ENCODE results near the gene ZNF165. TPM values are rescaled to one million over a fixed set of nuclear protein-coding genes. Genes with fewer than 3 reads are reported as not detected.
"Not testable (repeated sequence)": the region's sequence is repeated elsewhere in the genome, so short reads cannot be mapped to it uniquely, and the experiment has no call there.

Gene ZNF165
- total RNA-seq = 6.5 and 9.4 TPM in 2 replicates
- 4.8 and 5.9 TPM in 2 replicates for polyA plus RNA-seq

DNA sequence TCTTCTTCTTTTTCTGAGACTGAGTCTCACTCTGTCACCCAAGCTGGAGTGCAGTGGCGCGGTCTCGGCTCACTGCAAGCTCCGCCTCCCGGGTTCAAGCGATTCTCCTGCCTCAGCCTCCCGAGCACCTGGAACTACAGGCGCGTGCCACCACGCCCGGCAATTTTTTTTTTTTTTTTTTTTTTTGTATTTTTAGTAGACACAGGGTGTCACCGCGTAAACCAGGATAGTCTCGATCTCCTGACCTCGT lies at the start of gene ZNF165:
Gene ZNF165 (plus strand): TSS at position 188 of the 250 bp plus-strand sequence. CDS start 4,913 bp downstream, outside the sequence.
- H4K20me1 ChIP-seq (ENCODE audit: insufficient read depth, poor library complexity, severe bottlenecking); H3K36me3 ChIP-seq (replicated peaks; ENCODE audit: insufficient read depth, low read depth); H3K4me1 ChIP-seq (ENCODE audit: insufficient read depth); H3K27me3 ChIP-seq; H3K9me2 ChIP-seq (replicated peaks; ENCODE audit: insufficient read depth); DNase-seq (ENCODE audit: low spot score); H3K9me3 ChIP-seq (ENCODE audit: low read depth): not testable (repeated sequence)
- Histone ChIP-seq H2AFZ (peak within 1 kb of the TSS; percentile 93), H3K27ac (peak within 1 kb of the TSS; percentile 90), H3K4me3 (peak within 1 kb of the TSS; percentile 88), H3K79me2 (peaks cover 17% of the 10 kb centered on the region), H3K4me2 (peak within 1 kb of the TSS; percentile 81)
- WGBS (ENCODE audit: low lambda C conversion rate, missing lambda C conversion rate) = 2% methylated on average over 15 of the region's 15 CpGs
- TF ChIP-seq, protein P1, sequence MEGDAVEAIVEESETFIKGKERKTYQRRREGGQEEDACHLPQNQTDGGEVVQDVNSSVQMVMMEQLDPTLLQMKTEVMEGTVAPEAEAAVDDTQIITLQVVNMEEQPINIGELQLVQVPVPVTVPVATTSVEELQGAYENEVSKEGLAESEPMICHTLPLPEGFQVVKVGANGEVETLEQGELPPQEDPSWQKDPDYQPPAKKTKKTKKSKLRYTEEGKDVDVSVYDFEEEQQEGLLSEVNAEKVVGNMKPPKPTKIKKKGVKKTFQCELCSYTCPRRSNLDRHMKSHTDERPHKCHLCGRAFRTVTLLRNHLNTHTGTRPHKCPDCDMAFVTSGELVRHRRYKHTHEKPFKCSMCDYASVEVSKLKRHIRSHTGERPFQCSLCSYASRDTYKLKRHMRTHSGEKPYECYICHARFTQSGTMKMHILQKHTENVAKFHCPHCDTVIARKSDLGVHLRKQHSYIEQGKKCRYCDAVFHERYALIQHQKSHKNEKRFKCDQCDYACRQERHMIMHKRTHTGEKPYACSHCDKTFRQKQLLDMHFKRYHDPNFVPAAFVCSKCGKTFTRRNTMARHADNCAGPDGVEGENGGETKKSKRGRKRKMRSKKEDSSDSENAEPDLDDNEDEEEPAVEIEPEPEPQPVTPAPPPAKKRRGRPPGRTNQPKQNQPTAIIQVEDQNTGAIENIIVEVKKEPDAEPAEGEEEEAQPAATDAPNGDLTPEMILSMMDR (IDR thresholded peaks at IDR 0.05; ENCODE audit: poor library complexity) = peak; percentile 1

GRCh38 chr6:28053584-28053983 lies 26.8 kb upstream of the ZNF165 start:
- no peaks in the 10 kb centered on the region for H3K79me2 ChIP-seq
- no peaks in the 10 kb centered on the region for H3K36me3 ChIP-seq (replicated peaks; ENCODE audit: insufficient read depth, low read depth)
- H3K9me2 ChIP-seq (replicated peaks; ENCODE audit: insufficient read depth) = no peaks in the 10 kb centered on the region
- no peak for DNase-seq (ENCODE audit: low spot score)
- H3K4me3 ChIP-seq = no peak overlapping the region
- no peaks in the 10 kb centered on the region for H3K4me1 ChIP-seq (ENCODE audit: insufficient read depth)
- 88% methylated on average over 4 of the region's 4 CpGs for WGBS (ENCODE audit: low lambda C conversion rate, missing lambda C conversion rate)
- no peaks in the 10 kb centered on the region for H3K9me3 ChIP-seq (ENCODE audit: low read depth)
- TF ChIP-seq EZH2 (IDR thresholded peaks at IDR 0.05; ENCODE audit: borderline replicate concordance) (no peak), EZH2phosphoT487 (IDR thresholded peaks at IDR 0.05; ENCODE audit: low read depth, severe bottlenecking, unreplicated experiment) (no peak)
- TF ChIP-seq, protein P1 (IDR thresholded peaks at IDR 0.05; ENCODE audit: poor library complexity) = no peak
- no peaks in the 10 kb centered on the region for H4K20me1 ChIP-seq (ENCODE audit: insufficient read depth, poor library complexity, severe bottlenecking)
- no peak overlapping the region for H3K4me2 ChIP-seq
- peaks cover 4% of the 10 kb centered on the region for H3K27me3 ChIP-seq
- H2AFZ ChIP-seq = no peak overlapping the region
- no peak overlapping the region for H3K27ac ChIP-seq

DNA sequence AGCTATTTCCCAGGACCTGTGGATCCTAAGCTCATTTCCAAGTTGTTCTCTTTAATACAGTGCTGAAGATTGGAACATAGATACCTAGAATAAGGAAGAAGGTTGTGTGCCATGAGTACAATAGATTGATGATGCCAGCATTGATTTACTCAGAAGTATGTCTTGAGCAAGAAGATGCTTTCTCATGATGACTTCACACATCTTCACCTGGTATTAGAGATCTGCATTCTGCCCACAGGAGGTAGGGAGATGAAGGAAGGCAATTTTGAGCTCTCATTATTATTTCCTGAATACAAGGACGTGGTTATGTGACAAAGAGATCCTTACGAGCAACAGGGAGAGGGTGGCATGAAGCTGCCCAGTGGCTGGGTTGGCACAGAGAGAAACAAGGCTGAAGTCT lies 20.0 kb upstream of the ZNF165 start:
- WGBS (ENCODE audit: low lambda C conversion rate, missing lambda C conversion rate) = 72% methylated on average over 2 of the region's 2 CpGs
- no peak overlapping the region for H3K27ac ChIP-seq
- no peak for DNase-seq (ENCODE audit: low spot score)

More for the DNA sequence above, 20.0 kb upstream of the ZNF165 start:
- H3K4me3 ChIP-seq = no peak overlapping the region
- no peaks in the 10 kb centered on the region for H3K4me1 ChIP-seq (ENCODE audit: insufficient read depth)
- H3K9me2 ChIP-seq (replicated peaks; ENCODE audit: insufficient read depth) = no peaks in the 10 kb centered on the region
- H3K36me3 ChIP-seq (replicated peaks; ENCODE audit: insufficient read depth, low read depth) = no peaks in the 10 kb centered on the region
- H2AFZ ChIP-seq = no peak overlapping the region
- TF ChIP-seq EZH2 (IDR thresholded peaks at IDR 0.05; ENCODE audit: borderline replicate concordance) = no peak
- TF ChIP-seq, protein P1 (IDR thresholded peaks at IDR 0.05; ENCODE audit: poor library complexity) = no peak
- TF ChIP-seq EZH2phosphoT487 (IDR thresholded peaks at IDR 0.05; ENCODE audit: low read depth, severe bottlenecking, unreplicated experiment) = no peak
- H3K9me3 ChIP-seq (ENCODE audit: low read depth) = no peaks in the 10 kb centered on the region
- H3K27me3 ChIP-seq = peaks cover 9% of the 10 kb centered on the region
- no peak overlapping the region for H3K4me2 ChIP-seq
- no peaks in the 10 kb centered on the region for H4K20me1 ChIP-seq (ENCODE audit: insufficient read depth, poor library complexity, severe bottlenecking)
- H3K79me2 ChIP-seq = no peaks in the 10 kb centered on the region
